HG03135 (cell line): ENCODE data around the gene SLC17A8.
"Not testable (repeated sequence)": the region's sequence is repeated elsewhere in the genome, so short reads cannot be mapped to it uniquely, and the experiment has no call there.

ENCODE experiments used
- ATAC-seq: cut with Tn5 transposase; IDR thresholded peaks from one replicate; pipeline ENCODE4 v1.9.1; 2021; ENCODE audit warnings: mild to moderate bottlenecking, moderate library complexity; ENCODE audit not compliant: unreplicated experiment

Gene SLC17A8

DNA sequence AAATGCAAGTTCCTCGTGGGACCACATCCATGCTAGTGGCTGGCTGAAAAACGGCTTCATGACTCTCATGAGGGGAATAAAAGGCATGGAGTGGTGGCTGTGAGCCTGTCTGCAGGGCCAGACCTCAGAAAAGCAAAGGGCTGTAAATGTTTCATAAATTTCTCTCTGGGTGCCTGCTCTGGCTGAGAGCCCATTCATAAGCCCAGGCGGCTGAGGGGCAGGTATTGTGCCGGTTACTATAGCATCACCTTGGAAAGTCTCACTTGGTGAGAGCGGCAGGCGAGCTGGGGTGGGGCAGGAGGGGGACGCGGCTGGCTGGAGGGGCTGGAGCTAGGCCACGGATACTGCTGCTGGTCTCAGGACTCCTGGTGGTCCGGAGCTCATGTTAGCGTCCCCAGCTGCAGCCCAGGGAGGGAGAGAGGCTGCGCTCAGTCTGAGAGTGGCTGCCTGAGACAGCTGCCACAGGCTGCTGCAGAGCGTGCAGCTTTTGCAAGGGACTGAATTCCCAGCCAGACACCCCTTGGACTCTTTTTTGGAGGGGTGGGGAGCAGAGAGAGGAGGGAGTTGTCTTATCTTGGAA, at the start of gene SLC17A8:
TSS of gene SLC17A8 (plus strand) at position 431 of the 580 bp plus-strand sequence. CDS start 318 bp downstream, outside the sequence.
- ATAC-seq, result no peak

- not testable (repeated sequence) for ATAC-seq
These were observed 48.7 kb upstream of the SLC17A8 start for GRCh38 chr12:100308138-100308537.

GRCh38 chr12:100311317-100311716, 45.6 kb upstream of the SLC17A8 start:
- no peak for ATAC-seq

- ATAC-seq, result no peak
These were observed 39.5 kb upstream of the SLC17A8 start for GRCh38 chr12:100317371-100317770.

DNA sequence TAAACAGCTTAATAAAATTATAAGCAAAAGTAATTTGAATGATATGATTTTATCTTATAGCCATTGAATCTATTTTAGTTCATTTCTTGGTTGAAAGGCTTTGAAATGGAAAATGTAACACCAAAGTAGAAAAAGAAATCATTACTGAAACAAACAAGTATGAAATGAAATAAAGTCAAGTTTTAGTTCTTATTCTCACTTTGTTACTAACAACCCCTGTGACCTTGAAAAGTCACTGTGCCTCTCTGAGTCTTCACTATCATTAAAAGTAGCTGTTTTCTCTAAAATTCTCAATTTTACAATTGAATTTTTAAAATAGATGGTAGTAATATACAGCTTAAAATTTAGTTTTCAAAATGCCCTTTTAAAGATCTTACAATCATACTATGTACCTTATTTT, 32.4 kb upstream of the SLC17A8 start:
- no peak for ATAC-seq

DNA sequence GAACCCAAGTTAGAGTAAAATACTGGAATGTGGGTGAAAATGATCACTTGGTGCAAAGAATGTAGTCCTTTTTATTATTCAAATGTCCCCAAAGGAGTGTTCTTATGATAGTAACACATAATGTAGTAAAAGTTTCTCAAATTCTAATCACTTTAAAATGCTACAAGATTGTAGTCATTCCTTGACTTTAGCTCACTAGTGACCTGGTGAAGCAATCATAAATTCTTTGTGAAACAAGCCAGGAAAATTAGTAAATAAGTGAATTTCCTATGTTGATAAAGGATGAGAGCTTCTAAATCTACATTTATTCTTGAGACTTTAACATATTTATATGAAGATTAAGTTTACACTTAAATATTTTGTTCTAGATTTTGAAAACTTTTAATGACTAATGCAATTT, 30.7 kb upstream of the SLC17A8 start:
- ATAC-seq, result no peak

DNA sequence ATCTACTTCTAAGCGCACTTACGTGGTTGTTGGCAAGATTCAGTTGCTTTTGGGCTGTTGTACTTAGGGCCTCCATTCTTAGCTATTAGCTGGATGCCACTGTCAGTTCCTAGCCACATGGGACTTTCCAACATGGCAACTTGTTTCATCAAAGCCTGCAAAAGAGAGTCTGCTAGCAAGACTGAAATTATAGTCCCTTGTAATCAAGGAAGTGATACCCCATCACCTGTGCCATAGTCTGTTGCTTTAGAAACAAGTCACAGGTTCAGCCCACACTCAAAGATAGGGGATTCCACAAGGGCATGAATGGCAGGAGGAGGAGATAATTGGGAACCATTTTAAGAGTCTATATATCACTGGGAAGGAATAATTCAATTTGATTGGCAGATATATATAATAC, 27.1 kb upstream of the SLC17A8 start:
- peak; percentile 93 for ATAC-seq

- ATAC-seq, result no peak
These were observed 25.0 kb upstream of the SLC17A8 start for GRCh38 chr12:100331871-100332270.

- no peak for ATAC-seq
These were observed 24.0 kb upstream of the SLC17A8 start for GRCh38 chr12:100332852-100333251.

DNA sequence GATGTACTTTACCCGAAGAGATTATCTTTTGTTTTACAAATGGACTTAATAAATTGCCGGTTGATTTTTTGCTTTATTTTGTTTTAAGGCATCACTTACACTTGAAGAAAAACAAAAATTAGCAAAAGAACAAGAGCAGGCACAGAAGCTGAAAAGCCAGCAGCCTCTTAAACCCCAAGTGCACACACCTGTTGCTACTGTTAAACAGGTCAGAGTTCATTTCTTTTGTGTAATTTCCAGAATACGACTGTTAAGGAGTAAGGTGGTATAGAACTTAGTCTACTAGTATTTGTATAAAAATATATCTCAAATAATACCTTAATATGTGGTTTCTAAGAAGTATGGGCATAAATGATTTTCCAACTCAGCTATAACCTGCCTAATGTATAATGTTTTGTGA, 19.6 kb upstream of the SLC17A8 start:
- no peak for ATAC-seq

DNA sequence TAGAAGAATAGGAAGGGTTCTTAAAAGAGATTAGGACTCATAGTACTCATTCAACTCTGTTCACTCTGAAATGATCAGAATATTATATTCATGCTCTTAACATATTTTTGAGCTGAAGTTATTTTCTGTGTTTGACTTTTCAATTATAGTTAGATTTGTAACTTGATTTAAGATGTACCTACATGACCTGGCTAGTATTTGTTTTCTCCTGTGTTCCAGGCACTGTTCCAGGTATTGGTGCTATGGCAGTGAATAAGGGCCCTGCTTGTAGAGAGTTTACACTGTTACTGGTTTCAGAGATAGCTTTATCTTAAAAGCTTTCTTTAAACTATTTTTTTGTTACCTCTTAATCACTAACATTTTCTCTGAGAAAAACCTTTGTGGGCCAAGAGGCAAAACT, 19.1 kb upstream of the SLC17A8 start:
- no peak for ATAC-seq

DNA sequence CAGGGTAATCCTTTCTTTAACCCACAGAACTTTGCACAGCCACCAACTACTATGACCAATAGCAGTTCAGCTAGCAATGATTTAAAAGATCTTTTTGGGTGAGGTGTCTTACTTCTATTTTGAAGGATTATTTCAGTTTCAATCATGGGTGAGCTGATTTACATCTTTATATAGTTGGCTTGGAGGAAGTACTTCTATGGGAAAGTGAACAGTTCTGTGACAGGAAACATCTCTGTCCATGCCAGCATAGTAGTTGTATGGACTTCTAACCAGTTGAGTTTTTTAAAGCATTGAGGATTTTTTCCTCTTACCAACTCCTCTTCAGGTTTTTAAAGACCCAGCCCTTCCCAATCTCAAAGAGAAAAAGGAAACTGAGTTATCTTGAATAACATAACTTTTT, 17.8 kb upstream of the SLC17A8 start:
- no peak for ATAC-seq

GRCh38 chr12:100342897-100343296, 14.0 kb upstream of the SLC17A8 start:
- not testable (repeated sequence) for ATAC-seq

- ATAC-seq, result not testable (repeated sequence)
These were observed 12.5 kb upstream of the SLC17A8 start for GRCh38 chr12:100344351-100344750.

DNA sequence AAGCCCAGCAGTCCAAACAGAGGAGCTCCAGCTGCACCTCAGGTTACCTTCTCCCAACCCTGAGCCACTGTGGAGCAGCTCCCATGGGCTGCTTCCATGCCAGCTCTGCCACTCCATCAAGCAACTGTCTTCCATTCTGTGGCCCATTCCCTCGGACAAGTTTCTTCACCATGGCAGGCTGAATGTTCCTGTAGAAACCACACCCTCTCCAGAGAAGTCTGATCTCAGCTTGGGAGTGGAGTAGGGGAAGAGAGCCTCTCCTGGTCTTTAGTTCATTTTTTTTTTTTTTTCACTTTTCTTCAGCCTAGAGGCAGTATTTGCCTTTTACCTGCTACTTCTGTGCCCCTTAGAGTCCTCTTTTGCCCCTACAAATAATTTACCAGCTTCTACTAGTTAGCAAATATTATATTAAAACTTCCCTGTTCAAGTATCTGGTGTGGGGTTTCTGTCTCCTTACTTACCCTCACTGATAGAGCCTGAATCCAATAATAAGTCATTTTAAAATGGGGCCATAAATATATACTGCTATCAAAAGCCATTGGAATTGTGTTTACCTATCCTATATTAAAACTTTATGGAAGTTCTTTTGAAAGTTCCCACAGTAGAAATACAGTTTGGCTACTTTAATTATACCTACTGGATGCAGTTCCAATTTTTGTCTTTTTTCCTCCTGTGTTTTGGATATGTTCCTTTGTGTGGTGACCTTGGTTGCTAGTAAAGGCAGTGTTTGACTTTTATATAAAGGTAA, 11.7 kb upstream of the SLC17A8 start:
- ATAC-seq, result no peak

DNA sequence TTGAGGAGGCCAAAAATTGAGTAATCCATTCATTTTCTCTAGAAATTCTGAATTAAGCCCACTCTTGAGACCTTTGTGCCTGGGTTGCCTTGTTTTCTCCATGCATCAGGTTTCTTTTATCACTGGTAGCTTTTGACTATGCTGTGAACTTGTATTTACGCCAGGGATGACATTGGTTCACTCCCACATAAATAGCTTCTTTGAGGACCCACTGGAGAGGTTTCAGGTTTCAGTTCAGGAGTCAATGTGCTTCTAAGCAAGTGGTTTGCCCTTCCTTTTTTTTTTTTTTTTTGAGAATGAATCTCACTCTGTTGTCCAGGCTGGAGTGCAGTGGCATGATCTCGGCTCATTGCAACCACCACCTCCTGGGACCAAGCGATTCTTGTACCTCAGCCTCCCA, 10.2 kb upstream of the SLC17A8 start:
- no peak for ATAC-seq

DNA sequence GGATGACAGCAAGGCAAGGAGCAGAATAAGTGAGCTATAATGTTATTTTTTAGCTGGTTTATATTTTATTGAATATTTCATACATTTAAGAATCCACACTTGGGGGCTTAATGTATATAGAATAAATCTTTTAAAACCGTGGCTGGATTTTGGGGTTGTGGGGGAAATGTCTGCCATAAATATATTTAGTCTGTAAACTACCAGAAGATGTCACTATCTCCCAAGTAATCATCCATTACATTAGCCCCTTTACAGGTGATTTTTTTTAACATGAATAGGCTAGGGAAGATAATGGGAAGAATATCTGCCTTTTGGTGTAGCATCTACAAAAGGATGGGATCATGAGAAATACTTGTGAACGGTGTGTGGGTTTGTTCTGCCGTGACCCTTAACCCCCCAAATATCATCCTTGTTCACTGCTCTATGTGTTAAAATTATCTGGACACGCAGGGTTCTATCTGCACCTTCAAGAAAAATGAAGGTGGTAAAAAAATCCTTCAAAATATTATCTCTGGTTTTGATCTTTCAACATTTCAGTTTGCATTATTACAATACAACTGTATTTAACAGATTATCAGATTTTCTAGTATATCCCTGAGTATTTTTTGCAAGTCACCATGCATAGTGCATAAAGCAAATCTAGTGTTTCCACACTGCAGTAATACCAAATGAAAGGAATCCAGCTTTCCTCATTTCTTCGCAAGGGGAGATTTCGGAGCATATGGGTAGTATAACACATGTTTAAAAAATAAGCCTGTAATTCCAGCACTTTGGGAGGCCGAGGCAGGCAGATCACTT, 8.0 kb upstream of the SLC17A8 start:
- ATAC-seq, result no peak

DNA sequence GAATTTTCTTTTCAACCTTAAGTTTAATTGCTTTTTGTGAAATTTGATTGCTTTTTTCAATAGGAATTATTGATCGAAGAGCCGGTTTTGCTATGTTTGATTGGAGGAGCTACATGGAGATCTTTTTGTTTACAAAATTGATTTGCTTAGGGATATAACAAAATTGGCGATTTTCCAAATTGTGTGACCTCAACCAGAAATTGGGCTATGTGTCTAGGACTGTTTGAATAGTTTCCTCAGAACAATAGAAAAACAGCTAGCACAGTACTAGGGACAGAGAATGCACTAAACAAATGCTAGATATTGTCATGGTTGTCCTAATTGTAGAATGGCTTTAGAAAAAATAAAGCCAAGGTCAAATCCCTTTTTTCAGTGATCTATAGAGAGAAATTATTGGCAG, 2.4 kb downstream of the SLC17A8 start:
- ATAC-seq, result no peak

- no peak for ATAC-seq
These were observed 2.9 kb downstream of the SLC17A8 start for GRCh38 chr12:100359822-100360221.

DNA sequence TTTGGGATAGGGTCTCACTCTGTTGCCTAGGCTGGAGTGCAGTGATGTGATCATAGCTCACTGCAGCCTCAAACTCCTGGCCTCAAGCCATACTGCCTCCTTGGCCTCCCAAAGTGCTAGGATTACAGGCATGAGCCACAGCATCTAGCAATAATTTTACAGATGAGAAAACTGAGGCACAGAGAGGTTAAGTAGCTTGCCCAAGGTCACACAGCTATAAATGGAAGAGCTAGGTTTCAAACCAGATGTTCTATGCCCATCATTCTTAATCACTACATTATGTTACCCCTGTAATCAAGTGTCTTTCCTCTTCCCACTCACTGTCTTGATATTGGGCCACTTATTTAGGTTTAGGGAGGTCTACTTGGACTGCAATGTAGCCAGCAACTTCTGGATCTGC, 3.6 kb downstream of the SLC17A8 start:
- ATAC-seq, result no peak

DNA sequence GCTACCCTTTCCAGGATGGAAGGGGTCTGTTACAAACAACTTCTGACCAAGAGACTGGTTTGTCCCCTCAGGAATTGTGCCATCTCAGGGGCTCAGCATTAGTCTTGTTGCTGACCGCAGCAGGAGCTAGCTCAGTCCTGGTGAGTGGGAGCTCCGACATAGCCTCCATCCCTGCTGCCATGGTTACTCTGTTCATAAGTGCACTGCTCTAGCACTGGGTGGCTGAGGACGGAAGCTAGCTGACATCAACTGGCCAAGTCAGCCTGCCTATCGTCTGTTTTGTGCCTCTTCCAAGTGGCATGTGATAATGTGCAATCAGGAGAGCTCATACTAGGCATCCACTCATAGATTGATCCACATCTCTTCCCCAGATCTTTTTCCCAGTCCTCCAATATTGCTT, 7.5 kb downstream of the SLC17A8 start:
- ATAC-seq, result no peak

DNA sequence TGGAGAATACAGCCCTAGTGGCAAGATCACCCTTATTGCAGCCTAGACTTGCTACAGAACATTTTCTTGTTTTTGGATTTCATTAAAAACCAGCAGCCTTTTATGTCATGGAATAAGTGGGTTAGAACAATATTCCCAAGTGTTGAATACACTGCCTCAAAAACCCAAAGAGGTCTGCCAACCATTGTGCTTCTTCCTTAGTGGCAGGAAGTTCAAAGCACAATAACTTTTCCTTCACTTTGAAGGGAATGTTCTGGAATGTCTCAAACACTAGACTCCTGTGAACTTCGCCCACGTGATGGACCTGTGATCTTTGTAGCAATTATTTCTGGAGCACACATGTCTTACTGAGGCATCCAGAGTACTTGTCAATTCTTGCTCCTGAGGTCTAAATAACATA, 8.5 kb downstream of the SLC17A8 start:
- ATAC-seq, result no peak
